ENCODE measurements around the gene NCOA5. TPM values are rescaled to one million over a fixed set of nuclear protein-coding genes. Genes with fewer than 3 reads are reported as not detected.

Gene NCOA5
- total and polyA plus RNA-seq, 8 donors, result 20.6 to 55.0 (median 49.3) TPM

GRCh38 chr20:46078954-46079353, 10.8 kb downstream of the NCOA5 start:
- peaks cover 0 to 47% of the 10 kb centered on the region in 2 donors for H3K36me3 ChIP-seq
- no peak for ATAC-seq
- H3K4me1 ChIP-seq, result peaks cover 14 to 41% of the 10 kb centered on the region in 2 donors
- no peaks in the 10 kb centered on the region for H3K27me3 ChIP-seq
- no peak overlapping the region for H3K27ac ChIP-seq
- TF ChIP-seq, protein P1, sequence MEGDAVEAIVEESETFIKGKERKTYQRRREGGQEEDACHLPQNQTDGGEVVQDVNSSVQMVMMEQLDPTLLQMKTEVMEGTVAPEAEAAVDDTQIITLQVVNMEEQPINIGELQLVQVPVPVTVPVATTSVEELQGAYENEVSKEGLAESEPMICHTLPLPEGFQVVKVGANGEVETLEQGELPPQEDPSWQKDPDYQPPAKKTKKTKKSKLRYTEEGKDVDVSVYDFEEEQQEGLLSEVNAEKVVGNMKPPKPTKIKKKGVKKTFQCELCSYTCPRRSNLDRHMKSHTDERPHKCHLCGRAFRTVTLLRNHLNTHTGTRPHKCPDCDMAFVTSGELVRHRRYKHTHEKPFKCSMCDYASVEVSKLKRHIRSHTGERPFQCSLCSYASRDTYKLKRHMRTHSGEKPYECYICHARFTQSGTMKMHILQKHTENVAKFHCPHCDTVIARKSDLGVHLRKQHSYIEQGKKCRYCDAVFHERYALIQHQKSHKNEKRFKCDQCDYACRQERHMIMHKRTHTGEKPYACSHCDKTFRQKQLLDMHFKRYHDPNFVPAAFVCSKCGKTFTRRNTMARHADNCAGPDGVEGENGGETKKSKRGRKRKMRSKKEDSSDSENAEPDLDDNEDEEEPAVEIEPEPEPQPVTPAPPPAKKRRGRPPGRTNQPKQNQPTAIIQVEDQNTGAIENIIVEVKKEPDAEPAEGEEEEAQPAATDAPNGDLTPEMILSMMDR (IDR thresholded peaks at IDR 0.05), result no peak
- intact Hi-C loops (cut with DNase I), result no loop called here
- no peak overlapping the region for H3K4me3 ChIP-seq
- DNase-seq, result no peak
- no peaks in the 10 kb centered on the region for H3K9me3 ChIP-seq

DNA sequence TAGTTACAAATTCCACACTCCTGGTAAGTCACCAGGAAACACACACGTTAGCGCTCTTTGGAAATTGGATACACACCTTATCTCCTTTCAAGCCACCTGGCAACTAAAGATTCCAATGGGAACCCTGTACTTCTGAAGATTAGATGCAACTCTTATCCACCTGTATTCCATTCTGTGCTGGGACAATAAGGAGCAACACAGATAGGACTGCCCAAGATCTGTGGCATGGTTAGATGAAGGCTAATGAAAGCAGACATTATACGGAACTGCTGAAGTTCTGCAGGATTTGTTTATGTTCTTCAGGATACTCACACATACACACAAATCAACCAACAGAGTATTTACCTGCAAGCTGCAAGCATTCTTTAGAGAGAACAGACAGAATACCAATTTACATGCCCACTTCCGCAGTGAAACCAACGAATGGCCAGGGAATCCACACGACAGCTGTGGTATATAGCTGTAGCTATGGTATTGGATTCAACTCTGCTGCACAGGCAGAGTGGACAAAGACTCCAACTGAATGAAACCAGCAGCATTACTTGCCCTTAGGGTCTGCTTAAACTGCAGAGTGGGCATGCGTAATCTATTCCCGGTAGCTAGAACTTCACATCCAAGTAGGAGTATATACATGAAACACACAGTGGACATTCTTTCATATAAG, 12.0 kb downstream of the NCOA5 start:
- Histone ChIP-seq H3K36me3 (peaks cover 0 to 47% of the 10 kb centered on the region in 2 donors), H3K27me3 (no peaks in the 10 kb centered on the region), H3K9me3 (no peaks in the 10 kb centered on the region), H3K27ac (no peak overlapping the region), H3K4me3 (no peak overlapping the region), H3K4me1 (peaks cover 5 to 30% of the 10 kb centered on the region in 2 donors)
- ATAC-seq, result no peak
- TF ChIP-seq, protein P1 (IDR thresholded peaks at IDR 0.05), result no peak
- DNase-seq, result no peak
- intact Hi-C loops (cut with DNase I), result no loop called here

- Histone ChIP-seq H3K4me3 (no peak overlapping the region), H3K9me3 (no peaks in the 10 kb centered on the region), H3K27me3 (no peaks in the 10 kb centered on the region), H3K4me1 (peaks cover 0 to 20% of the 10 kb centered on the region in 2 donors), H3K36me3 (peaks cover 0 to 47% of the 10 kb centered on the region in 2 donors), H3K27ac (no peak overlapping the region)
- TF ChIP-seq, protein P1 (IDR thresholded peaks at IDR 0.05), result no peak
- DNase-seq, result no peak
- ATAC-seq, result no peak
- intact Hi-C loops (cut with DNase I), result no loop called here
Measured at GRCh38 chr20:46076806-46077205, 13.0 kb downstream of the NCOA5 start.

GRCh38 chr20:46074006-46074405, 15.8 kb downstream of the NCOA5 start:
- intact Hi-C loops (cut with DNase I), result no loop called here
- DNase-seq (no peak), ATAC-seq (no peak)
- no peaks in the 10 kb centered on the region for H3K4me1 ChIP-seq
- TF ChIP-seq, protein P1 (IDR thresholded peaks at IDR 0.05), result no peak
- H3K27ac ChIP-seq, result no peak overlapping the region
- H3K4me3 ChIP-seq, result no peak overlapping the region
- no peaks in the 10 kb centered on the region for H3K27me3 ChIP-seq
- peaks cover 0 to 56% of the 10 kb centered on the region in 2 donors for H3K36me3 ChIP-seq
- no peaks in the 10 kb centered on the region for H3K9me3 ChIP-seq

DNA sequence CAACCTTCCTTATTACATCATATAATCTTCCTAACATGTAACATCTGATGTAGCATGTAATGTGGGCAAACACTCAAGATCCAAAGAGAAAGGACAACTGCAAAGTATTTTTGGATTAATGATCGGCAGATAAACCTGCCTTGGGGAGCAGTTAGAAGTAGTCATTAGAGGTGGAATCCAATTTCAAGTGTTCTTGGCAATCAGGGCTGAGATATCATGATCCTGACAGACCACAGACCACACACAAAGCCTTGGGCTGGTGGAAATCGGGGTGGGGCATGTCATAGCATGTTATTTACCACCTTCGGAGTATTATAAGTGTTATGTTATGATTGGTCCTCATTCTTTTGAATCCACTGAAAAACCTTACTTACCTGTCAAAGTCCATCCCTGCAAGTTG, 16.3 kb downstream of the NCOA5 start:
- Histone ChIP-seq H3K27me3 (no peaks in the 10 kb centered on the region), H3K36me3 (peaks cover 0 to 56% of the 10 kb centered on the region in 2 donors), H3K9me3 (no peaks in the 10 kb centered on the region), H3K27ac (no peak overlapping the region), H3K4me1 (no peaks in the 10 kb centered on the region), H3K4me3 (no peak overlapping the region)
- ATAC-seq, result no peak
- intact Hi-C loops (cut with DNase I), result no loop called here
- DNase-seq, result no peak
- TF ChIP-seq, protein P1 (IDR thresholded peaks at IDR 0.05), result no peak
